IPS DF 19.7 (cell line): ENCODE results near the gene TCF3.
"Not testable (repeated sequence)": the region's sequence is repeated elsewhere in the genome, so short reads cannot be mapped to it uniquely, and the experiment has no call there.

Source experiments
- DNase-seq: peaks from one replicate; pipeline ENCODE4 v3.0.0-alpha.2; 2013; ENCODE audit warnings: low read depth, low spot score

The TCF3 gene

DNA sequence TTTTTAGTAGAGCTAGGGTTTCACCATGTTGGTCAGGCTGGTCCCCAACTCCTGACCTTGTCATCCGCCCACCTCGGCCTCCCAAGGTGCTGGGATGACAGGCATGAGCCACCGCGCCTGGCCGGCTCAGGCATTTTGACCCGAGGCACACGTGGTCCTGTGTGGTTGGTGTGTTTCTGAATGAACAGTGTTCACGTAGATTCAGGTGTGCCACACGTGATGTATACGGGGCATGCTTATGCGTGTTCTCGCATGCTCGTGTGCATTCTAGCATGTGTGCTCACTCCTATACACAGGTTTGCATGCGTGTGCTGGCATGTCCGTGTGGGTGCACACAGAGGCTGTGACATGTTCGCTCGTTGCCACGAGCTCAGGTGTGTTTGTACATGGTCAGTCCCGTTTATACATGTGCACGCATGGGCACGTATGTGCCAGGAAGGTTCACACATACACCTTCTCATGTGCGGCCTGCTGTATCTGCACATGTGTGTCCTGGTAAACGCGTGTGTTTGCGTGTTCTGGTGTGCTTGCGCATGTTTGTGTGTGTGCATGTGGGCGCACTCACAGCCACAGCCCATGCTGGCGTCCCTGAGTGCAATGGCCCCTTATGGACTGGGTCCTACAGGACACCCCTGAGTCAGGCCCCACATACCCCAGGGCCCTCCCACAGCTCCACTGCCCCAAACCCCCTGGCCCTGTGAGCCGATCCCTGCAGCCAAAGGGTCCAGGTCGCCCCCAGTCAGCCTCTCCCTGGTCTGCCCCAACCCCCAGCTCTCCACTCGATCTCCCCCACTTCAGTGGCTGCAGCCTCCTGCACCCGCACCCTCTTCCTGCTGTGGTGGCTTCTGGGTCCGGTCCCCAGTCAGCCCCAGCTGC is 20.6 kb upstream of the TCF3 start:
- no peak for DNase-seq

DNA sequence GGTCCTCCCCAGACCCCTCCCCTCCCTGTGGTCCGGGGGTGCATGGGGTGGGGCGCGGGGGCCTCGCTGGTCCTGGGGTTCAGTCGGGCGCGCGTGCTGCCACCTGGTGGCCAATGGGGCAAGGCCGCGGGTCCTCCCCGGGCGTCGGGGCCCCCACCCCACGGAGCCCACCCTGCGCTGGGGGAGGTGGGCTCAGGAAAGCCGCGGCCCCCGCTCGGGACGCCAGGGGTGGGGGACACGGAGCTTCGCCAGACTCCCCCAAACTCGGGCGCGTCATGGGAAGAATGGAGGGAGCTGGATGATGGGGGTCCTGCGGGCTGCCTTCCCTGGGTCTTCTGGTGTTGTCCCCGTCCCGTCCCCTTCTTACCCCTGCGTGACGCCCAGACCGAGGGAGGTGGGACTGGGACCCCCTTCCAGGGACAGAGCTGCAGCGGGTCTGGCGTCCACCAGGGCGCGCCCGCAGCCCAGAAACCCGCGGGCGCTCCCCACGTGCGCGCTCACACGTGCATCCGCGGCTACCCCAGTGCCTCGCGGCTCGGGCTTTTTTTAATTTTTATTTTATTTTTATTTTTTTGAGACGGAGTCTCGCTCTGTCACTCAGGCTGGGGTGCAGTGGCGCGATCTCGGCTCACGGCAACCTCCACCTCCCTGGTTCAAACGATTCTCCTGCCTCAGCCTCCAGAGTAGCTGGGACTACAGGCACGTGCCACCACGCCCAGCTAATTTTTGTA is 19.8 kb upstream of the TCF3 start:
- no peak for DNase-seq

DNA sequence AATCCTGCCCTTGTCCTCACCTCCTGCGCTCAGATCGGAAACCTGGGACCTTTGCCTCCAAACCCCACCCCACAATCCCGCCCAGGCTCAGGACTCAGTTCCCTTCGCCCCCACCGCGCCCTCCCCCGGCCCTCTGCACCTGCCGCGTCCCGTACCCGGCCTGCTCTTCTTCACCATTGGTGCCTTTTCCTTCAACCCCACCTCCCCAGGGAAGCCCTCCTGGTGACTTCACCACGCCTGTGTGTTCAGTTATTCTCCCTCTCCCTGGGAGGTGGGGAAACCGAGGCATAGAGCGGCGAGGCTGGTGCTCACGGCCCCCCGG is 19.3 kb upstream of the TCF3 start:
- no peak for DNase-seq

DNA sequence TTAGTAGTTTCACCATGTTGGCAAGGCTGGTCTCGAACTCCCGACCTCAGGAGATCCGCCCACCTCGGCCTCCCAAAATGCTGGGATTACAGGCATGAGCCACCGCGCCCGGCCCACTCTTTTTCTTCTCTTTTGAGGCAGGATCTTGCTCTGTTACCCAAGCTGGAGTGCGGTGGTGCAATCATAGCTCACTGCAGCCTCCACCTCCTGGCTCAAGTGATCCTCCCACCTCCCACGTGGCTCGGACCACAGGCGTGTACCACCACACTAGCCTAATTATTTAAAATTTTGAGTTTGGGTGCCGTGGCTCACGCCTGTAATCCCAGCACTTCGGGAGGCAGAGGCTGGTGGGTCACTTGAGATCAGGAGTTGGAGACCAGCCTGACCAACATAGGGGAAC is 18.3 kb upstream of the TCF3 start:
- not testable (repeated sequence) for DNase-seq

DNA sequence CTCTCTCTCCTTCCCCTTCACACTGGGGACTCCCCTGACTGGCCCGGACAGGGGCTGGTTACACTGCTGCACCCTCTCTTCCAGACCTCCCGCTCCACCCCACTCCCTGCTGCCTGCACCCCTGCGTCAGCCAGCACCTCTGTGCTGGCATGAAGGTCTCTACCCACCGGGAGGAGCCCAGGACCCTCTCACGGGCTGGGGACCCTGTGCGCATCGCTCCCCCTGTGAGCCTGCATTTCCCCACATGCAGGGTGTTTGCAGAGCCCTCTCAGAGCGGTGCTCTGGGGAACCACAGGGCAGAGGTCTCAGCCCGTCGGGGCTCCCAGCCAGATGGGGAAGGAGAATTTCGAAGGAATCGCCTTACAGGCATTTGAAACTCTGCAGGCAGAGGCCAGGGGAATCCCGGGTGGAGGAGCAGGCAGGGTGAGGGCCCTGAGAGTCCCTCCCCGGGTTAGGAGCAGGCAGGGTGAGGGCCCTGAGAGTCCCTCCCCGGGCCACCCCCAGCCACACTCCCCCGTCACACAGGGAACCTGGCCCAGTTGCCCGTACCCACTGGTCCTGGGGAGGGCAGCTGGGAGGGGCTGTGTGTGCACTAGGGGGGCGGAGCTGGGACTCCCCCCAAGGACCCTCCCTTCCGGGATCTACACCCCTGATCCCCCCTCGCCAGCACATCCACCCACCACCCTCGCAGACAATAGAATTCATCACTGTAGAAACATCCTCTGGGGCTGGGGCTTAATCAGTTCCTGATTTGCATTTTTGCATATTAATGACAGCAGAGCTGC is 16.3 kb upstream of the TCF3 start:
- no peak for DNase-seq

DNA sequence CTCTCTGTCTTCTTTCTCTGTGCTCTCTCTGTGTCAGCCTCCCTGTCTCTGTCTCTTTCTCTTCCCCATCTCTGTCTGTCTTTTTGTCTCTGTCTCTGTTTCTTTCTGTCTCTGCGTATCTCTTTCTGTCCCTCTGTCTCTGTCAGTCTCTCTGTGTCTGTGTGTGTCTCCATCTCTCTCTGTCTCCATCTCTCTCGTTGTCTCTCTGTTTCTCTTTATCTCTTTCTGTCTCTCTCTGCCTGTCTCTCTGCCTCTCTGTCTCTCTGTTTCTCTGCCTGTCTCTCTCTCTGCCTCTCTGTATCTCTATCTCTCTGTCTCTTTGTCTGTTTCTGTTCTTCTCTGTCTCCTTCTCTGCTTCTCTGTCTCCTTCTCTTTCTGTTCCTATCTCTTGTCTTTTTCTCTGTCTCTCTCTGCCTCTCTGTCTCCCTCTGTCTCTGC is 15.7 kb upstream of the TCF3 start:
- no peak for DNase-seq

DNA sequence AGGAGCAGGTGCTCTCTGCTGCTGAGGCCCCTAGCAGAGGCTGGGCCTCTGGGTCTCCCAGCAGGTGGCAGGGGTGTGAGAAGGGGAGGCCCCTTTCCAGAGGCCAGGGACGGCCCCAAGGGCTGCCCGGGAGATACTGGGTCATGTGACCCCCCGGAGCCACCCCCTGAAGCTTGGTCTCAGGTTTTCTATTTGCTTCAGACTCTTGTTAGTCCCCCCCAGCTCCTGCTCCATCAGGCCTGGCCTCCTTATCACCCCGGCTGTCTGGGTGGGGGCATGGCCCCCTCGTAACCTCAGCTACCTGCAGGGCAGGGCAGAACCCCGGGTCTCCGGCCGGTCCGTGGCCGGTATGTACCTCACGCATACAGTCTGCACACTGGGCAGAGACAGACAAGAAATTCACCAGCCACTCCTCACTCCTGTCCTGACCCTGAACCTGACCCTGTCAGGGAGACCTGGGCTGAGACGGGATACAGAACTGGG is 13.2 kb upstream of the TCF3 start:
- no peak for DNase-seq

DNA sequence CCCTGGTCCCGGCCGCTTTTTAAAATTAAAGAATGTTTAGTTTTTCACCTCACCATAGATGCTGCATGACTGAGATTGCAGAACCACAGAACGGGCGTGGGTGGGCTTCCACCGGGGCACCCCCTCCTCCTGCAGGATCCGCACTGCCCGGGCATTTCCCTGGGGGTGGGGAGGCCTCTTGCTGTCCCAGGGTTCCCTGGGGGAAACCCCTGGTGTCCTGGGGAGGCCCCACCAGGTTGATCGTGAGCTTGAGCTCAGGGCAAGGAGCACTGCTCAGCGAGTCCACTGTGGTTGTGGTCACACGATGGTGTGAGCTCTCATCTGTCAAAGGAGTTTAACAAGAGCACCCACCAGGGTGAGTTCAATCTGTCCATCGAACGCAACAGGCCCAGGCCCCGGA is 11.4 kb upstream of the TCF3 start:
- DNase-seq, result no peak

DNA sequence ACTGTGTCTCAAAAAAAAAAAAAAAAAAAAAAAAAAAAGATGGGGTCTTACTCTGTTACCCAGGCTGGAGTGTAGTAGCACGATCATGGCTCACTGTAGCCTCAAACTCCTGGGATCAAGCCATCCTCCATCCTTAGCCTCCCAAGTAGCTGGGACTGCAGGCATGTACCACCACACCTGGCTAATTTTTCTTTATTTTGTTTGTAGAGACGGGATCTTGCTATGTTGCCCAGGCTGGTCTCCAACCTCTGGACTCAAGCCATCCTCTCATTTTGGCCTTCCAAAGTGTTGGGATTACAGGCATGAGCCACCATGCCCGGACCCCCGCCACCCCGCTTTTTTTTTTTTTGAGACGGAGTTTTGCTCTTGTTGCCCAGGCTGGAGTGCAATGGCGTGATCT is 10.8 kb upstream of the TCF3 start:
- not testable (repeated sequence) for DNase-seq

DNA sequence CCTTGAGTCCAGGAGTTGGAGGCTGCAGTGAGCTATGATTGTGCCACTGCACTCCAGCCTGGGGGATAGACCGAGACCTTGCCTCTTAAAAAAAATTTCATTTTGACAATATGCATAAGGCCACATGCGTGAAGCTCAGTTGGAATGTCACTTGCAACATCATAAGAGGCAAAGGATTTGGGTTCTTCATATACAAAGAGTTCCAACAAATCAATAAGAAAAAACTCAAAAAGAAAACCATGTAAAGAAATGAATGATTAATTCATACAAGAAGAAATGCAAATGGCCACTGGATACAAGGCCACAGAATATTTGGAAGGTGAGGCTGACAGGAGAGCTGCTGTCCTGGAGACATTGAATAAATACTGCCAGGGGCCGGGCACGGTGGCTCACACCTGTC is 9.6 kb upstream of the TCF3 start:
- no peak for DNase-seq

DNA sequence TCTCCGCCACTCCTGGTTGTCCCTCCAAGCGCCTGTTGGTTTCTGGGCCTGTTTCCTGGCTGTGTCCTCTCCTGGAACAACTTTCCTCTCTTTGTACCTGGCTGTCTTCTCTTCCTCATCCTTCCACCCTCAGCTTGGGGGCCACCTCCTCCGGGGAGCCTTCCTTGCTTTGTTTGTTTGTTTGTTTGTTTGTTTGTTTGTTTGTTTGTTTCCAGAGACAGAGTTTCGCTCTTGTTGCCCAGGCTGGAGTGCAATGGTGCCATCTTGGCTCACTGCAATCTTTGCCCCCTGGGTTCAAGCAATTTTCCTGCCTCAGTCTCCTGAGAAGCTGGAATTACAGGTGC is 6.6 kb upstream of the TCF3 start:
- no peak for DNase-seq

DNA sequence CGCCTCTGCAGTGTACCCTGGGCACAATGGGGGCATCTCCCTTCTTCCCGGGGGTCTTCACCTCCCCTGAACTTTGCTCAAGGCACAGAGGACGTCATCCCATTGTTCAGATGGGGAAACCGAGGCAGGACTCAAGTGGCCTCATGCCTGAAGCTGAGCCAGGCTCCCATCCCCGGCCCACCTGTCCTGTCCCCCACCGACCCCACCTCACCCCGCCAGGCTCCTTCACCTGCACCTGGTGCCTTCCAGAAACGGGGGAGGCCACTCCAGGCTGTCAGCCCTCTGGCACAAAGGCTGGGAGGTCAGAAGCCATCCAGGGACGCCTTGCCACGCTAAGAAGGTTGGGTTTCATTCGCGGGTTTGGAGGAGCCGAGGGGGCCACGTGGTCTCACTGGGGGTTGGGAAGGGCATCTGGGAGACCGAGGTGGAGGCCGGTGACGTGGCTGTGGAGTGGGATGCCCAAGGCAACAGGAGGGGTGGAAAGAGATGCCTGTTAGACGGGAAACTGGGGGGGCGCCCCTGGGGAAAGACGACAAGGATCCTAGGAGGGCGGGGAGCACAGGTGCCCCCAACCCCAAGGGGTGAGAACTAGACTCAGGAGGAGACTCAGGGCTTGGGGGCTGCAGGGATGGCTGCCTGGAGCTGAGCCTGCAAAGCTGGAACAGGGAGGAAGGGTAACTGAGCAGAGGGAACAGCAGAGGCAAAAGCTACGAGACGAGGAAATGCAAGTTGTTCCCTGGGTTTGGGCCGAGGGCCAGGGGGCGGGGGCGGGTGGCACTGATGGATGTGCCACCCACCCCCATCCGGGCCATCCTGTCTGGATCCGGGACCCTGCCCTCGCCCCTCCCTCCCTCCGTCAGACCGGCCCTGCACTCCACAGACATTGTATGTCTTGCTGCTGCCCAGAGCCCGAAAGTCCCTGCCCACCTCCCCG is 6.0 kb upstream of the TCF3 start:
- DNase-seq, result no peak

DNA sequence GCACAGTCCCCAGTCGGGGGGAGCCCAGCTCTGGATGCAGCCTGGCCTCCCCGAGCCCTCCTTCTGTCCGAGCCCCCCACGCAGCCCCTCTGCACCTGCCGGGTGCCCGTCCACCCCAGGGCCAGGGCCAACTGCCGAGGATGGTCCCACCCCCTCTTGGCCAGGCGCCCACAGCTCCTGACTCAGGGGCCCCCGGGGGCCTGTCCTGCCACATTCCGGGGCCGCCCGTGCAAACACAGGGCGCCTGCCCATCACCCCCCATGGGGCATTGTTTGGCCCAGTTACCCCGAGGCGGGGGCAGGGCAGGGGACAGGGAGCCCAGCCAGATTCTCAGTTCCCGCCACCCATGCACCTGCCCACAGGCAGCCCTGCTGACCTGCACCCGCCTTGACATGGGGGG is 5.3 kb upstream of the TCF3 start:
- DNase-seq, result no peak

DNA sequence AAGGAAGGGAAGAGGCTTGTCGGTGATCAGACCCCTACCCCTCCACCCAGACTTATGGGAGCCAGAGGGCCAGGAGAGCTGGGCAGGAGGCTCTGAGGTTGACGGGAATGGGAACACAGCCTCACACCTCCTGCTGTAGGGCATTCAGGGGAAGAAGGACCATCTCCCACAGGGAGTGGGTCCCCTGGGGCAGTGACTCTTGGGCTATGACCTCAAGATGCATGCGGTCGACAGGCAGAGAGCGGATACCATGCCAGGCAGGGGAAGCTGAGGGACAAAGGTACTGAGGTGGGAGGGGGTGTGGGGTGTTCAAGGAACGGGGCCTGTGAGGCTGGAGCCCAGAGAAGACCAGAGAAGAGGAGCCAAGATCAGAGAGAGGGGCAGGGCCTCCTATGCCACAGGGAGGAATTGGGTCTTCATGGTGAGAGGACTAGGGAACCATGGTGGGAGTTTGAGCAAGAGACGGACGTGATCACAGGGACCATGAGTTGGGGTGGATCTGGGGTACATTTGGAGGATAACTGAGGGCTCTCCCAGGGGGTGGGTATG is 4.6 kb upstream of the TCF3 start:
- DNase-seq, result no peak

DNA sequence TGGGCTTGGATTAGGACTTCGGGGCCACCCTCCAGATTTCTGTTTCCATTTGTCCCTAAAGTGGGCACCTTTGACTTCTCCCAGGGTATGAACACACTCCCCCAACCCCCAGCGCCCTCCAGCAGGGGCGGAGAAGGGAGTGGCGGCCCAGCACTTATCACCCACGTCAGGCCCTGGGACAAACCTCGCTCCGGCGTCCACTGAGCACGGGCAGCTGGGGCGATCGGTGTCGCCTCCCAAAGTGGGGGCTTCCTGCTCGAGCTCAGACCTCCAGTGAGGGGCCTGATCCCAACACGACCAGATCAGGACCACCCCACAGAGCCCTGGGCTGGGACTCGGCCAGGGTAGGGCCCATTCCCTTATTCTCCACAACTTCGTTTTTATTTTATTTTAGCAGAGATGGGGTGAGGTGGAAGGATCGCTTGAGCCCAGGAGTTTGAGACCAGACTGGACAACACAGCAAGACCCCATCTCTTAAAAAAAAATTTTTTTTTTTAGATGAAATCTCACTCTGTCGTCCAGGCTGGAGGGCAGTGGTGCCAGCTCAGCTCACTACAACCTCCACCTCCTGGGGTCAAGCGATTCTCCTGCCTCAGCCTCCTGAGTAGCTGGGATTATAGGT is 3.7 kb upstream of the TCF3 start:
- no peak for DNase-seq

DNA sequence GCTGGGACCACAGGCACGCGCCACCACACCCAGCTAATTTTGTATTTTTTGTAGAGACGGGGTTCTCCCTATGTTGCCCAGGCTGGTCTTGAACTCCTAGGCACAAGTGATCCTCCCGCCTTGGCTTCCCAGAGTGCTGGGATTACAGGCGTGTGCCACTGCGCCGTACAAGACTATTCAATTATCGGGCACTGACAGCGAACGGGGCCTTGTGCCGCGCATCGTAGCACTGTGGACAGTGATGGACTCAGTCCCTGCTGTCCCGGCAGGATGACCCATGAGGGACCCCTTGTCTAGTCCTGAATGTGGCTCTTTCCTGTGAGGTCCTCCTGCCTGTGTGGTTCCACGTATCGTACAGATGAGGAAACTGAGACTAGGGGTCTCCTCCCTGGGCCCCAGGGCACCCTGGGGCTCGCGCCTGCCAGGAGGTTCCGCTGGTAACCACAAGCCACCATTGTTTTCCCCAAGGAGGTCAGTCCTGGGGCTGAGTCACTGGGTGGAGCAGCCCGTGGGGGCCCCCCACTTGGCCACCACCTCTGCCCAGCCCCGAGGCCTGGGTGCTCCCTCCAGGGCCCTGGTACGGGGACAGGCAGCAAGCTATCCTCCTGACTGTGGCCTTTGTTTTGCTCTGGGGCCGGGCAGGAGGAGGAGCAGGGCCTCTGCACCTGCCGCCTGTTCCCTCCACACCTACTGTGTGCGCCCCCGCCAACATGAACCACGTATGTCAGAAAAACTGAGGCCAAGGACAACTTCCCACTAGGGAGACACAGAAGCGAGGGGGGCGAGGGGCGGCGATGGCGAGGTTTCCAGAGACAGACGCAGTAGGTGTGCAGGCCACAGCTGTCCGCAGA is 2.9 kb upstream of the TCF3 start:
- DNase-seq, result no peak

DNA sequence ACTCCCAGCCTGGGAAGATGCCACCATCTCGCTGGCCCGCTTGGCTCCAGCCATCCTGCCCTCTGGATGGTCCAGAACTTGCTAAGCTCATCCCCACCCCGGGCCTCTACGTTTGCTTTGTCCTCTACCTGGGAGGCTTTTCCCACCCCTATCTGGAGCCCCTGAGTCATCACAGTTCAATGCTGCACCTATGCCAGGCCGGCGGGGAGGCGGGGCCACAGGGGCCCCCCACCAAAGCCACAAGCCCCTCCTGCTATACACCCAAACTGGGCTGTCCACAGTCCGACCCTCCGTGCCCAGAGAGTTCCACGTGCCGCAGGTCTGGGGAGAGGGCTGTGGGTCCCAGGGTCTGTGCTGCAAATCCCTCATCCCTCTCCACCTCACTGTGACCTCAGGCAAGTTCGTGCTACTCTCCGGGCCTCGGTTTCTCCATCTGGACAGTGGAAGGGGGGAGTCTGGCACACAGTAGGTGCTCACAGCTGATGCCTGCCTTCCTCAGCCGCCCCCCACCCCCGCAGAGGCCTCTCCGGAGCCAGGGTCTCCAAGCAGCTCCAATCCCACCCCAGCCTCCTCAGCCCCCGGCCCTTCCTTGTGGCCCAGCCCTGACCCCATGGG is 1.9 kb upstream of the TCF3 start:
- no peak for DNase-seq

DNA sequence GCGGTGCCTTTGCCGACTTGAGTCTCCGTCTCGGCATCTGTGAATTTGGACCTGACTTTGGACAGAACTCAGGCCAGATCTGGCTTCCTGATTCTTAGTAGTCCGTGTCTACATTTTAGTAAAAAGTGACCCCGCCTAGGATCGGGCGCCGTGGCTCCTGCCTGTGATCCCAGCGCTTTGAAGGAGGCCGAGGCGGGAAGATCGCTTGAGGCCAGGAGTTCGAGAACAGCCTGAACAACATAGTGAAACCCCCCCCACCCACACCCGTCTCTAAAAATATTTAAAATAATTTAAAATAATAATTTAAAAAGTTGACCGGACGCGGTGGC is 849 bp upstream of the TCF3 start:
- no peak for DNase-seq

DNA sequence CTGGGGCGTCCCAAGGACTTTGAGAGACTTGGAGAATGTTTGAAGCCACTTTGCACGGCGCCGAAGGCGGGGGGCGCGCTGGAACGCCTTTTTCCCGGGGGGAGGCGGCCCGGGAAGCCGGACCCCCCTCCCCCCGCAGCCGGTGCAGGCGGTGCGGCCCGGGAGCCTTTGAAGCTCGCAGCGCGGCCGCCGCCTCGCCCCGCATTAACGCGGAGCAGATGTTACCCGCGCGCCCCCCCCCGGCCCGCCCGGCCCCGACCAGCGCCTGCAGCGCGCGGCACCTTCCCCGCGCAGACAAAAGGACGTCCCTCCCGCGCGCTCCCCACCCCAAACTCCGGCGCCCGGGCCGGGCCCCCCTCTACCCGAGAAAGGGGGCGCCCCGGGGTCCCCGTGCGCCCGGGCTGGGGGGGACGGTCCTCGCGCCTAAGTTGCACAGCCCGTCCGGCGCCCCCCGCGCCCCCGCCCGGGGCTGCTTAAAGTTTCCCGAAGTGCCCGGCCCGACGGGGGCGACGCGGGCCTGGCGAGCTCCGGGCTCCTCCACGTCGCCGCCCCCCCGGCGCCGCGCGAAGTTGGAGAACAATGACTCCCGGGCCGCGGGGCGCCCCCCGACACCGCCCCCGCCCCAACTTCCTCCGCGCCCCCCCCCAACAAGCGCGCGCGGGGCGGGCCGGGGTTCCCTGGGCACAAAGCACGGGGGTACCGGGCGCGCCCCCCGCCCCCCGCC is 685 bp downstream of the TCF3 start:
- no peak for DNase-seq
